Spleen (tissue), 7 donors: ENCODE results near the gene SORCS2.

Experiments used
- CTCF ChIP-seq, 11 experiments: fragments of 200-600 bp in 7 of 11; fragments of 450-650 bp in 4 of 11; sonication (generic) in 4 of 11; IDR thresholded peaks in 8 of 11; conservative IDR thresholded peaks in 3 of 11; 1 replicate in 7 of 11; 2 replicates in 4 of 11; pipeline versions ENCODE4 v1.4.0 to v1.8.0; 2016 to 2021; ENCODE audit warnings: antibody characterized with exemption in 11 of 11, inconsistent platforms in 4 of 11, mild to moderate bottlenecking in 1 of 11
- POLR2A ChIP-seq, 3 donors: fragments of 450-650 bp; IDR thresholded peaks; one replicate each; pipeline ENCODE4 v1.5.1; 2017; ENCODE audit warnings: antibody characterized with exemption in 3 of 3, mild to moderate bottlenecking in 1 of 3
- POLR2AphosphoS5 ChIP-seq, 3 donors: sonication (generic); formaldehyde crosslinking; IDR thresholded peaks; one replicate each; pipeline ENCODE4 v1.5.1; 2017; ENCODE audit warnings: antibody characterized with exemption in 3 of 3
- donor health status: DM: no; HTN: no; CAD: no; lungs with moderate emphysema.
- donor health status: DM: no; HTN: no; CAD: no.
- donor health status: DM: no; HTN: no; CAD: no.

DNA sequence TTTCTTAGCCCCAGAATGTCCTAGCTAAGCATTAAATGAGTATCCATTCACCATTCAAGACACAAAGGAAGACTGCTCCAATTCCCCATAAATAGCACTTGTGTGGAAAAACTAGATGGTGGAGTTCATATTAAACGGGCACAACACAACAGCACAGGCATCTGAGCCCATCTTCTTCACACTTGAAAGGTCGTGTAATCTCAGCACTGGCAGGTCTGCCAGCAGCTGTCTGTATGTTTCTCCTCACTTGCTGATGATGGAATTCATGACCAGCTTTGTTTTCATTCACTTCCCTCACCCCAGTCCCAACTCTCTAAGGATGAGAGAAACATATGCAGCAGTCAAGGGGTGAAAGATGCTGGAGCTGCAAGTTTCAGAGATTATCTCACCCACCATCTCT is 598.7 kb downstream of the SORCS2 start:
- no peak for TF ChIP-seq CTCF (IDR thresholded peaks at IDR 0.05 in 8 of 11, conservative IDR thresholded peaks at IDR 0.05 in 3 of 11)
- no peak for TF ChIP-seq POLR2A (IDR thresholded peaks at IDR 0.05)
- no peak for TF ChIP-seq POLR2AphosphoS5 (IDR thresholded peaks at IDR 0.05)
